K562 (cell line): ENCODE results near the gene ZNF500. TPM values are rescaled to one million over a fixed set of nuclear protein-coding genes. Genes with fewer than 3 reads are reported as not detected.

Experiments
- CREB5 ChIP-seq: fragments of 250-450 bp; sonication (Bioruptor Pico); IDR thresholded peaks from 2 replicates; pipeline ENCODE4 v1.5.0; 2020; ENCODE audit warnings: mild to moderate bottlenecking
- HNRNPH1 ChIP-seq: fragments of 200-400 bp; formaldehyde crosslinking; optimal IDR thresholded peaks from 2 replicates; pipeline ENCODE3; 2017; ENCODE audit warnings: low read depth, mild to moderate bottlenecking, low read length, moderate library complexity
- HNRNPL ChIP-seq: fragments of 200-400 bp; formaldehyde crosslinking; IDR thresholded peaks from 2 replicates; pipeline ENCODE4 v1.6.1; 2017; ENCODE audit warnings: low read depth, mild to moderate bottlenecking, low read length
- MTA2 ChIP-seq: fragments of 450-650 bp; IDR thresholded peaks from 2 replicates; pipeline ENCODE4 v1.6.1; 2016; ENCODE audit warnings: low read depth
- SAP30 ChIP-seq: fragments of 200-600 bp; sonication (generic); IDR thresholded peaks from 2 replicates; pipeline ENCODE4 v1.6.1; 2012; ENCODE audit warnings: borderline replicate concordance, low read depth, mild to moderate bottlenecking, moderate library complexity, low read length, control low read depth, inconsistent platforms; ENCODE audit not compliant: insufficient read depth, poor library complexity, severe bottlenecking
- SIX5 ChIP-seq, 2 experiments: IDR thresholded peaks; 2 replicates each; pipeline ENCODE4 v1.6.1; 2011; ENCODE audit warnings: low read length in 2 of 2, borderline replicate concordance in 1 of 2, low read depth in 1 of 2, mild to moderate bottlenecking in 1 of 2, moderate library complexity in 1 of 2; ENCODE audit not compliant: insufficient read depth in 1 of 2
- ZEB2 ChIP-seq: fragments of 450-650 bp; IDR thresholded peaks from 2 replicates; pipeline ENCODE4 v1.6.1; 2016
- ZHX1 ChIP-seq: fragments of 150-350 bp; conservative IDR thresholded peaks from 2 replicates; pipeline ENCODE4 v1.6.1; 2014; ENCODE audit warnings: low read length
- polyA plus RNA-seq, 8 experiments: library from polyadenylated mRNA; depleted of rRNA in 4 of 8; stranded (reverse) in 5 of 8; unstranded in 3 of 8; fragments of >200 nt; fragmentation: Nextera tagmentation in 2 of 8; fragmentation: Illumina TruSeq in 1 of 8; extraction: Ambion mirVana in 2 of 8; extraction: Trizol in 1 of 8; gene quantifications; 2 replicates each; pipeline versions ENCODE4 v1.2.1 to v1.2.3, GENCODE V29; 2011 to 2014; ENCODE audit warnings: inconsistent platforms in 1 of 8, missing spikeins in 1 of 8
- total RNA-seq, 7 experiments: library from RNA; depleted of rRNA in 6 of 7; stranded (reverse); fragments of >200 nt in 6 of 7; fragmentation: Illumina TruSeq in 2 of 7; extraction: Trizol in 2 of 7; gene quantifications; 2 replicates each; pipeline versions ENCODE4 v1.2.1 to v1.2.3, GENCODE V29; 2011 to 2021; ENCODE audit warnings: low replicate concordance in 1 of 7

Gene ZNF500
- total and polyA plus RNA-seq, 9 of the 15 experiments (the other 6 are each of a cell fraction or from before 2014, with no cell fraction given): 0.80 to 20.8 (median 5.3) TPM

- TF ChIP-seq ZHX1: no peak
- TF ChIP-seq MTA2: no peak
- TF ChIP-seq ZEB2: no peak
- no peak for TF ChIP-seq HNRNPL
- TF ChIP-seq SAP30: no peak
- no peak for TF ChIP-seq SIX5 (IDR thresholded peaks at IDR 0.05; ENCODE audit: borderline replicate concordance in 1 of 2, insufficient read depth in 1 of 2, low read depth in 1 of 2, low read length in 2 of 2)
- no peak for TF ChIP-seq CREB5
- TF ChIP-seq HNRNPH1: no peak
These were observed 52.0 kb downstream of the ZNF500 start (continued) for GRCh38 chr16:4714996-4715395.
